Amniotic epithelial cell (primary cell): ENCODE results near the gene ZNF282.

Experiments used
- DNase-seq: peaks from one replicate; pipeline ENCODE4 v3.0.0-alpha.2; 2010; ENCODE audit warnings: low read depth

Gene ZNF282

DNA sequence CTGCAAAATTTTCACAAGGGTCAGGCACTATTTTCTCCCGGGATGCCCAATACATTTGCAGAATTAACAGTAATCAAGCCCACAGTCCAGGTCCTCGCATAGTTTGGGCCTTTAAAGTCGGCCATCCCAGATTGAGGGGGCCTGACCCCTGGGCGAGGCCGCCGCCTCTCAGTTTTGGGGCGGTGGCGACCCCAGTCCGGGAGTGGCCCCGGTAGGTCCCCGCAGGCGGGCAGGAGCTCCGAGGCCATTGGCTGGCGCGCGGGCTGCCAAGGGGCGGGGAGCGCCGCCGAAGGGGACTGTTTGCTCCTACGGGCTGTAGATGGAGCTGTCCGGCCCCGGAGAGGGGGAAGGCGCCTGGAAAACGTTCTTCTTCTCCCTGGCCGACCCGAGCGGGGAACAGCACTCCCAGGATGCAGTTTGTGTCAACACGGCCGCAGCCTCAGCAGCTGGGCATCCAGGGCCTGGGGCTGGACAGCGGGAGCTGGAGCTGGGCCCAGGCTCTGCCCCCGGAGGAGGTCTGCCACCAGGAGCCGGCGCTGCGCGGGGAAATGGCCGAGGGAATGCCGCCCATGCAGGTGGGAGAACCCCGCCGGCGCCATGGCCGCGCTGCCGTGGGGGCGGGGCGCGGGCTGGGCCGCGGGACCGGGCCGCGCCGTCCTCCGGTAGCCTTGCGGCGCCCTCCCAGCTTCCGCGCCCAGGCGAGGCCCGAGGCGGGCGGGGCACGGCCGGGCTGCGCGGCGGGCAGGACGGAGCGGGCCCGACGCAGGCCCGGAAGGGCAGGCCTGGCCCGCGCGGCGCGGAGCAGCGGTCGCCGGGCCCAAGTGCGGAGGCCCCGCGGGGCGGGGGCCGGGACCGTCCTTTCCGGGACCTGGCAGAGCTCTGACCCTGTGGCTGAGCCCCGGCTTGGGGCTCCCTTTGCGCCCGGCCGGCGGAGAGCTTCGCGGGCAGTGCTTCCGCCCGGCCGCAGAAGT is at the start of gene ZNF282:
ZNF282 (plus strand) TSS at position 367 of the 971 bp plus-strand sequence; CDS start at position 411, 44 bp downstream.
- DNase-seq: peak; percentile 84

DNA sequence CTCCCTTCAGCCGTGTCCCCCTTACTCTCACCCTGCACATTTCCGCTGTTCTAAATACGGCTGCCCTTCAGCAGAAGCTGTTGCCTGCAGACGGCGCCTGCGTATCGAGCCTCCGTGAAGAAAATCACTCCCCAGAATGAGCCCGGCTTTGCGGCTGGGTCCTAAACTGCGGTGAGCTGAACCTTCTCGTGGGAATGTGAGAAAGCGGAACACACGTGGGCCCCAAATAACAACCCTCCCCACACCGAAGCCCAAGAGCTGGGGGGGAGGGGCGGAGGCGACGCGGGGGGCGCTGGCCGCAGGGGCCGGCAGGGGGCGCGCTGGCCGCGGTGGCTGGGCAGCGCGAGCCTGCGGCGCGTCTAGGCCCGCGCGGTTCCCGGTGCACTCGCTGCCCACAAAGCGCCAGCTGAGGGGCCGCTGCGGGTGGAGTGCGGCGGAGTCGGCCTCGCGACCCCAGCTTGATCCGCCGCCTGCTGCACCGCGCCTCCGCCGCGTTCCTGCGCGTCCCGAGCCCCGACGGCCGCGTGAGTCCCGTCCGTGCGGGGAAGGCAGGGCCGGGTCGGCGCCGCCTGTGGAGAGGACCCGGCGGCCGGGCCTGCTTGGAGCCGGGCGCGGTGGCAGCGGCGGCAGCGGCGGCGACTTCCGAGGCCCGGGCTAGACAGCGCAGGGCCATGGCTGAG is 48.1 kb upstream of the ZNF282 start, which contains the start of gene ZNF398:
ZNF398 (plus strand) TSS at position 382 of the 680 bp plus-strand sequence; CDS start at position 672, 290 bp downstream.
- peak; percentile 70 for DNase-seq

DNA sequence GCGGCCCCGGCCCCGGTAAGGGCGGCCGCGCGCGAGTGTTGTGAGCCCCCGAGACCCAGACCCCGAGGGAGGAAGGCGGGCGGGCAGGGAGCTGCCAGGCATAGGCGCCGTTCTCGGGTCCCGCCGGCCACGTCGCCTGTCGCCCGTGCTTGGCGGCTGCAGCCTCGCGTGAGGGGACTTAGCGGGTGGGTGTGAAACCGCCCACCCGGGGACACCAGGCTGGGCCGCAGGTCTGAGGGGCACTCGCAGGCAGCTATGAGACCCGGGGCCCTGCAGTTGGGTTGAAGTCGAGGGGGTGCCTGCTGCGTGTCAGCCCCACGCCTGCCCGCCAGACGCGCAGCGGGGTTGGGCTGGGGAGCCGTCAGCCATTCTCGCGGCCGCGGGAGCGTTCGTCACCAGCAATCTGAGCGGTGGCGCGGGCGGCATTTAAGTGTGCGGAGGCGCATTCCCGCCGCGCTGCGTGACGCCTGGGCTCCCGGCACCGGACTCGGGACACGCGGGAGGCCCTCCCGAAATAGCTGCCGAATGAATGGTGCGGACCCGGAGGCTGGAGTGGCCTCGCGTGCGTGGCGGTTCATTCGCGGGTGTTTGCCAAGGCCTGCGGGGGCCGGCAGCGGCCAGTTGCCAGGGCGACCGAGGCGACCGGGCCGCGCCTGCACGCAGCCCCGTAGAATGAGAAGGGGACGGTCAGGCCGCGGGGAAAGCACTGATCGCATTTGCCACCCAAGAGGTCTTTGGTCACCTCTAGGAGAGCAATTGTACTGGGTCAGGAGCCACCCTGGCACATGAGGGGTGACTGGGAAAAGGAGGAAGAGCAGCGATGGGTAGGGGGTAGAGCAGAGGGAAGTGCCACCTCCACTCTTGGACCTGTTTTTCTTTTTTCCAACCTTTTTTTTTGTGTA is 47.3 kb upstream of the ZNF282 start:
- DNase-seq: no peak

DNA sequence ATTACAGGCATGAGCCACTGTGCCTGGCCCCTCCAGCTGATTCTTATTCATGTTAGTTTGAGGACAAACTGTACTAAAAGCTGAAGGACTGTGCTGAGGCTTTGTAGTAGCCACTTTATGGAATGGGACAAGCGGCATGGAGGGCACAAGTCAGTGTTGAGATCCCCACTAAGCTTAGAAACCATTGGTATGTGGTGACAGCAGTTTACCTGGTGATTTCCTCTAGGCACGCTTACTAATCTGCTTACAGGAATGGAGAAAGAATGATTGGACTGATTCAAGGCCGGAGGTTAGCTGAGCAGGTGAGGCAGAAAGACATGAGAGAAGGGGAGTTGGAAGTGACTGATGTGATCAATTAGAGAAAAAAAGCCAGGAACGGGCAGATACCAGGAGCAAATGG is 44.4 kb upstream of the ZNF282 start:
- no peak for DNase-seq

GRCh38 chr7:149153346-149153745 is 42.0 kb upstream of the ZNF282 start:
- DNase-seq: no peak

DNA sequence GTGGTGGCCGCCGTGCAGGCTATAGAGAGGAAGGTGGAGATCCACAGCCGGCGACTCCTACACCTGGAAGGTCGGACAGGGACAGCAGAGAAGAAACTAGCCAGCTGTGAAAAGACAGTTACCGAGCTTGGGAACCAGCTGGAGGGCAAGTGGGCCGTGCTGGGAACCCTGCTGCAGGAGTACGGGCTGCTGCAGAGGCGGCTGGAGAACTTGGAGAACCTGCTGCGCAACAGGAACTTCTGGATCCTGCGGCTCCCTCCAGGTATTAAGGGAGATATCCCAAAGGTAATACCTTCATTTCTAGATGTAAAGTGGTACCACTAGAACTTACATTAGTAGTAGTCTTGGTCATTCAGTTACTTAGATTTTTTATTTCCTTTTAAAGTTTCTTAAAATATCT is 41.3 kb upstream of the ZNF282 start:
- DNase-seq: no peak

DNA sequence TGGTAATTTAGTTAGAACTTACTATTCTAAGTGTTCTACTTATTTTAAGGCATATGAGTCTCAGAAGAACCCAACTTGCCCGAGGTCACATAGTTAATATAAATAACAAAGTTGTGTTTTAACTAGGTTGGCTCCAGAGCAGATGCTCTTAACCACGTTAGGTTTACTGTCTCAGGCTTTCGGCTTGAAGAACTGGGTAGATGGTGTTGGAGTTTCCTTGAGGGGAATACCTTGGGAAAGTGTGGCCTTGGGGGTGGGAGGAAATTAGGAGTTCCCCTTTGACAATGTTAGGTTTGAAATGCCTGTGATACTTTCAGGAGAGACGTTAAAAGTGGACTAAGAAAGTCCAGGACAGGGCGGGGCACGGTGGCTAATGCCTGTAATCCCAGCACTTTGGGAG is 38.4 kb upstream of the ZNF282 start:
- DNase-seq: no peak

GRCh38 chr7:149161241-149161848 is 34.0 kb upstream of the ZNF282 start:
- no peak for DNase-seq

DNA sequence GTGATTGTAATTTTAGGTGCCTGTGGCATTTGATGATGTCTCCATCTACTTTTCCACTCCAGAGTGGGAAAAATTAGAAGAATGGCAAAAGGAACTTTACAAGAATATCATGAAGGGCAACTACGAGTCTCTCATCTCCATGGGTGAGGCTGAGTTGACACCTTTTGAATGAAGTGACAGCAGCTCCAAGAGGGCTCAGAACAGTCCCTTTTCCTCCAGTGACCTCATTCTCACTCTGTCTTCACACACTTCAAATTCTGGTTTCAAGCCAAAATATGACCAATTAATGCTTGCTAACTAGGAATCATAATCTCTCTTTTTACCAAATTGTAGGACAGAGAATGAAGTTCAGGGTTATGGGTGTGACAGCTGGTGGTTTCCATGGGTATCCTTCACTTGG is 29.2 kb upstream of the ZNF282 start:
- no peak for DNase-seq

DNA sequence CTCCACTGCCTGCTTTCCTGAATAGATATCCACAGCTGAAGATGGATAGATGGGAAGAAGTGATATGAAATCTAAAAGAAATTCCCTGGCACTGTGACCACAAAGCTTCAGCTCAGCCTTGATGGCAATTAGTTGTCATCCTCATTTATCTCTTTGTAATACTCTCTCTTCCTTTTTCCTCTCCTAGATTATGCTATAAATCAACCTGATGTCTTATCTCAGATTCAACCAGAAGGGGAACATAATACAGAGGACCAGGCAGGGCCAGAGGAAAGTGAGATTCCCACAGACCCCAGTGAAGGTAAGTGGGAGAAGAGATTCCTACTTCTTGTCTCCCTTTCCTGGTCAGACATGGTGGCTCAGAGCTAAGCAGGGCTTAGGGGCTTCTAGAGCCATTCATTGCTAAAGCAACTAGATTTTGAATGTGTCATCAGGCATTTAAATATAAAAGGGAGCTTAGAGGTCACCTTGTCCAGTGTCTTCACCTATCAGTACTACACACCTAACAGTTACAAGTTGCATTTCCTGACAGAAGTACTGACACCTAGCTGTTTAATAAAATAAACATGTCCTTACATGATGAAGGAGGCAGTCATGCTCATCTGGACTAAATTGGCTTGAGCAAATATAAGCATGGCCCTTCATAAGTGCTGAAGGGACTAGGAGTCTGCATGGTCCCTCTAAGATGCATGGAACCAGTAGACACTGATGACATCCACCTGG is 28.6 kb upstream of the ZNF282 start:
- no peak for DNase-seq

DNA sequence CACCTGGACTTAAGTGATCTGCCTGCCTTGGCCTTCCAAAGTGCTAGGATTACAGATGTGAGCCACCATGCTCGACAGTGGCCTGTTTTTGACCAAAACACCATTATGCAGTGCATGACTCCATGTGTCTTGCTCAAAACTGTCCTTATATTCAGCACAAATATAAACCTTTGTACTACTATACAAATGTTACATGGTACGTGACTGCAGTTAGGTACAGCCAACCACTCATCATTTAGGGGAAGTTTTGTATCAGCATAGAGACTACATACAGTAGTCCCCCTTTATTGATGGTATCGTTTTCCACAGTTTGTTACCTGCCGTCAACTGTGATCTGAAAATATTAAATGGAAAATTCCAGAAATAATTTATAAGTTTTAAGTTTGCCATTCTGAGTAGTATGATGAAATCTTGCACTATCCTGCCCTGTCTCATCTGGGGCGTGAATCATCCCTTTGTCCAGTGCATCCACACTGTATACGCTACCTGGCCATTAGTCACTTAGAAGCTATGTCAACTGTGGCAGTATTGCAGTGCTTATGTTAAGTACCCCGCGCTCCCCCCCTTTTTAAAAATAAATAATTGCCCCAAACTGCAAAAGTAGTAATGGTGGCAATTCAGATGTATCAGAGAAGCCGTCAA is 23.3 kb upstream of the ZNF282 start:
- DNase-seq: peak; percentile 51

GRCh38 chr7:149172534-149172920 is 22.8 kb upstream of the ZNF282 start:
- no peak for DNase-seq

DNA sequence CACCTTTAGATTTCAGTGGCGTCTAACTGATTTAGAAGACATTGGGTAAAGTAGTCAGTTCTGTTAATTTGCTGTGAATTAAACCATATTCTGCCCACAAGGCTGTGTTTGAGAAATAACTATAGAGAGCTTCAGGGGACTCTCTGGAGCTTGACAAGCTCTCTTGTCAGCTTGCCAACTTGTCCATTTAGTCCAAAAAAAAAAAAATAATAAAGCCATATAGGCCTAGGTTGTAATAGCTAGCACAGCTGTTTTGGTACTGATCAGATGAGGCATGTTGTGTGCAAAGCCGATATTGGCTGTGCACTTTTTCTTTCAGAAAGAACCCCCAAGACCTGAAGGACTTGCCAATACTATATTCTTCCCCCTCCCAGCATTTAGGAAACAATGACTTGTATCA is 20.2 kb upstream of the ZNF282 start:
- no peak for DNase-seq

- no peak for DNase-seq
Measured at GRCh38 chr7:149179241-149179640, 16.1 kb upstream of the ZNF282 start.

DNA sequence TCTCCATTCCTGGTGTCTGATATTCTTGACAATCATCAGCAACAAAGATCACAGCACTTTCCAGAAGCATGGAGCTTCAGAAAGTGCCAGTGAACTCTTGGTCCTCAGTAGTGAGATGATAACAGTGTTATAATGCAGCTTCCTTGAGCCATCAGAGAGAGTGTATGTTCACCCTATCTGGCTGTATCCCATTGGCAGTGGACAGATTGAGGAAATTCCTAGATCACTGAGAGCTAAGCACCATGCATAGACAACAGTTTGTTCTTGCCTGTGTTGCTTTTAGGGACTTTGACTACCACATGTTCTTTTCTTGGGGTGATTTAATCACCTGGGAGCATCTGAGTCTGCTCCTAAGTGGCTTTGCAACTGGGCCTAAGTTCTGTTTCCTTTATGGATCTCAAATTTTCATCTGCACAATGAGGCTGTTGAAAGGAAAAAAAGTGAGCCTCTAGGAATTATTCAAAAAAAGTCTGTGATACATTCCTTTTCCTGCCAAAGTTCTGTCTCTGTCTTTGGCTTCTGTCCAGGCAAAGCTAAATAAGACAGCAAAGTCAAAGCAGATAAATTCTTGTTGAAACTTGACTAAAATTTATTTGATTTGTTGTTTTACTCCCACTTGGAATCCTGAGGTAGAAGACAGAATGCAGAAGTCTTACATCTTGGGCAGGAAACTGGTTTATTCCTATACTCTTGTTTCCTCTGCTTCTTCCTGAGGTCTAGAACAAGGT is 14.5 kb upstream of the ZNF282 start:
- DNase-seq: peak; percentile 40

DNA sequence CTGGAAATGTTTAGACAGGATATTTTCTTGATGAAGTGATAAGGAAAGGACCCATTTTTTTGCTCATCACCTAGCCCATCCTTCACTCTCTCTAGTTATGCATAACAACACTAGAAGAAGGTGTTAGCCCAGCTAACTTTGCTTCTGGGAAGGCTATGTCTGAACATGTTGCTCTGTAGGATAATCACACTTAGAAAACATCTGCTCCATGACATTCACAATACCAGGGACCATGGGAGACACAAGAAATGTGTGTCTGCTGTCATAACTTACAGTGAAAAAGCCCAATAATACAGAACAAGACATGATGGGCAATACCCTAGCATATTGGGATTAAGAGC is 13.9 kb upstream of the ZNF282 start:
- no peak for DNase-seq

- DNase-seq: no peak
Measured at GRCh38 chr7:149184274-149184673, 11.1 kb upstream of the ZNF282 start.

GRCh38 chr7:149188213-149188612 is 7.1 kb upstream of the ZNF282 start:
- no peak for DNase-seq

DNA sequence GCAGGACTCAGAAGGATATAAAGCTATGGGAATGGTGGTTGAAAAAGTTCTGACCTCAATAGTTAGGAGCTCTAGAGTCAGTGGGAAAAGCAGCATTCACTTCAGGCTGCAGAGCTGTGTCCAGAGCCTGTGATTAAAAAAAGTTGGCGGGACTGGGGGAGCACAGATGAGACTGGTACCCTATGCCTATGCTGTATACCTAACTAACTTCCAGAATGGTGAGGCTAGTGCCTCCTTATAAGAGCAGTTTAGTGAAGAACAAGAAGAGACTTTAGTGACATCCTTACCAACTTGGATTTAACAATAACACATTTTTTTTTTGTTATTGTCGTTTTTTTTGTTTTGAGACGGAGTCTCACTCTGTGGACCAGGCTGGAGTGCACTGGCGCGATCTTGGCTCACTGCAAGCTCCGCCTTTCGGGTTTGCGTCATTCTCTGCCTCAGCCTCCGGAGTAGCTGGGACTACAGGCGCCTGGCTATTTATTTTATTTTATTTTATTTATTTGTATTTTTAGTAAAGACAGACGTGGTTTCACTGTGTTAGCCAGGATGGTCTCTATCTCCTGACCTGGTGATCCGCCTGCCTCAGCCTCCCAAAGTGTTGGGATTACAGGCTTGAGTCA is 6.6 kb upstream of the ZNF282 start:
- DNase-seq: peak; percentile 14
